ENCODE data around the gene REV1.
"Not testable (repeated sequence)": the region's sequence is repeated elsewhere in the genome, so short reads cannot be mapped to it uniquely, and the experiment has no call there.

The REV1 gene

GRCh38 chr2:99485824-99486223, 4.0 kb downstream of the REV1 start:
- no peak for DNase-seq

GRCh38 chr2:99485411-99485810, 4.4 kb downstream of the REV1 start:
- DNase-seq: no peak

GRCh38 chr2:99484205-99484604, 5.6 kb downstream of the REV1 start:
- DNase-seq: no peak

- DNase-seq: no peak
Observed at GRCh38 chr2:99481941-99482340, 7.9 kb downstream of the REV1 start.

GRCh38 chr2:99481527-99481926, 8.3 kb downstream of the REV1 start:
- DNase-seq: no peak

GRCh38 chr2:99480390-99480789, 9.4 kb downstream of the REV1 start:
- no peak for DNase-seq

GRCh38 chr2:99478632-99479031, 11.2 kb downstream of the REV1 start:
- no peak for DNase-seq

- no peak for DNase-seq
Observed at GRCh38 chr2:99477054-99477453, 12.8 kb downstream of the REV1 start.

GRCh38 chr2:99476629-99477028, 13.2 kb downstream of the REV1 start:
- DNase-seq: no peak

GRCh38 chr2:99475095-99475494, 14.7 kb downstream of the REV1 start:
- not testable (repeated sequence) for DNase-seq

- no peak for DNase-seq
Observed at GRCh38 chr2:99473518-99474083, 16.2 kb downstream of the REV1 start.

- DNase-seq: no peak
Observed at GRCh38 chr2:99472600-99472960, 17.2 kb downstream of the REV1 start.

- DNase-seq: no peak
Observed at GRCh38 chr2:99471654-99472599, 17.9 kb downstream of the REV1 start.

- DNase-seq: no peak
Observed at GRCh38 chr2:99470957-99471356, 18.9 kb downstream of the REV1 start.

- DNase-seq: not testable (repeated sequence)
Observed at GRCh38 chr2:99470459-99470858, 19.4 kb downstream of the REV1 start.

GRCh38 chr2:99469394-99469793, 20.4 kb downstream of the REV1 start:
- DNase-seq: no peak

- DNase-seq: no peak
Observed at GRCh38 chr2:99468155-99468554, 21.7 kb downstream of the REV1 start.

- DNase-seq: no peak
Observed at GRCh38 chr2:99467390-99467789, 22.4 kb downstream of the REV1 start.

- DNase-seq: no peak
Observed at GRCh38 chr2:99461828-99462483, 27.9 kb downstream of the REV1 start.

GRCh38 chr2:99458529-99458928, 31.3 kb downstream of the REV1 start:
- DNase-seq: no peak

GRCh38 chr2:99451686-99452085, 38.1 kb downstream of the REV1 start:
- no peak for DNase-seq

GRCh38 chr2:99451280-99451679, 38.5 kb downstream of the REV1 start:
- no peak for DNase-seq

- DNase-seq: no peak
Observed at GRCh38 chr2:99450199-99450598, 39.6 kb downstream of the REV1 start.

GRCh38 chr2:99448556-99448955, 41.3 kb downstream of the REV1 start:
- no peak for DNase-seq

All from stimulated activated CD4-positive, alpha-beta T cell treated with anti-CD3 and anti-CD28 coated beads, Interleukin-2, amount 100 ng/mL, for 48 hours (primary cell).